Fibroblast of lung (primary cell): ENCODE measurements around the gene ESPN. TPM values are rescaled to one million over a fixed set of nuclear protein-coding genes. Genes with fewer than 3 reads are reported as not detected.

Source experiments
- DNase-seq, 2 donors: peaks; one replicate each; pipeline versions ENCODE4 v3.0.0 to v3.0.0-alpha.2; 2010; ENCODE audit warnings: low read depth in 2 of 2
- H2AFZ ChIP-seq: 2 replicates; pipeline ENCODE4 v1.5.1; 2012; ENCODE audit warnings: low read length, control low read depth, inconsistent platforms
- H3K27ac ChIP-seq: 2 replicates; pipeline ENCODE4 v1.5.1; 2011; ENCODE audit warnings: low read length, control low read depth; ENCODE audit not compliant: insufficient read depth
- H3K27me3 ChIP-seq: 2 replicates; pipeline ENCODE4 v1.5.1; 2011; ENCODE audit warnings: mild to moderate bottlenecking, low read length; ENCODE audit not compliant: control insufficient read depth, insufficient read depth
- H3K36me3 ChIP-seq: 2 replicates; pipeline ENCODE4 v1.5.1; 2011; ENCODE audit warnings: low read length; ENCODE audit not compliant: control insufficient read depth, insufficient read depth
- H3K4me1 ChIP-seq: 2 replicates; pipeline ENCODE4 v1.5.1; 2011; ENCODE audit warnings: low read length; ENCODE audit not compliant: control insufficient read depth, insufficient read depth; ENCODE audit errors: extremely low read depth
- H3K4me2 ChIP-seq: 2 replicates; pipeline ENCODE4 v1.5.1; 2011; ENCODE audit warnings: low read length, control low read depth; ENCODE audit not compliant: insufficient read depth; ENCODE audit errors: extremely low read depth
- H3K4me3 ChIP-seq, 4 experiments: fragments of 200-600 bp in 1 of 4; sonication (generic) in 1 of 4; replicated peaks in 1 of 4; 2 replicates each; pipeline ENCODE4 v1.5.1; 2011 to 2016; ENCODE audit warnings: low read length in 4 of 4, low read depth in 3 of 4, mild to moderate bottlenecking in 3 of 4, control low read depth in 2 of 4, inconsistent platforms in 1 of 4, mixed read lengths in 1 of 4; ENCODE audit not compliant: insufficient read depth in 1 of 4; ENCODE audit errors: control extremely low read depth in 1 of 4
- H3K79me2 ChIP-seq: 2 replicates; pipeline ENCODE4 v1.5.1; 2012; ENCODE audit warnings: mild to moderate bottlenecking, low read length, inconsistent platforms; ENCODE audit not compliant: control insufficient read depth, insufficient read depth
- H3K9ac ChIP-seq: 2 replicates; pipeline ENCODE4 v1.5.1; 2011; ENCODE audit warnings: mild to moderate bottlenecking, low read length, control low read depth; ENCODE audit not compliant: insufficient read depth
- H3K9me3 ChIP-seq: 2 replicates; pipeline ENCODE4 v1.5.1; 2012; ENCODE audit warnings: low read depth, low read length; ENCODE audit not compliant: control insufficient read depth, insufficient read depth
- H4K20me1 ChIP-seq: 2 replicates; pipeline ENCODE4 v1.5.1; 2011; ENCODE audit warnings: low read length; ENCODE audit not compliant: control insufficient read depth, insufficient read depth; ENCODE audit errors: extremely low read depth
- EZH2 ChIP-seq: IDR thresholded peaks from 2 replicates; pipeline ENCODE4 v1.5.1; 2012; ENCODE audit warnings: low read length, control low read depth, mild to moderate bottlenecking; ENCODE audit errors: missing control alignments
- polyA plus RNA-seq, 2 donors: library from polyadenylated mRNA; depleted of rRNA in 1 of 2; stranded (reverse) in 1 of 2; unstranded in 1 of 2; fragments of >200 nt; gene quantifications; 2 replicates each; pipeline ENCODE4 v1.2.1, GENCODE V29; 2011 to 2012; ENCODE audit warnings: missing spikeins in 1 of 2
- total RNA-seq: library from RNA; depleted of rRNA; stranded (reverse); fragments of >200 nt; gene quantifications from 2 replicates; pipeline ENCODE4 v1.2.1, GENCODE V29; 2014
- TF ChIP-seq, protein P1 (sequence below), 2 donors: IDR thresholded peaks in 1 of 2; conservative IDR thresholded peaks in 1 of 2; 1 replicate in 1 of 2; 2 replicates in 1 of 2; pipeline ENCODE4 v1.5.1; 2011 to 2012; ENCODE audit warnings: low read length in 2 of 2, control low read depth in 1 of 2, inconsistent platforms in 1 of 2, low read depth in 1 of 2, mild to moderate bottlenecking in 1 of 2

Gene ESPN
- total and polyA plus RNA-seq, 2 donors (not counting 1 experiment from before 2014, with no cell fraction given): not detected

DNA sequence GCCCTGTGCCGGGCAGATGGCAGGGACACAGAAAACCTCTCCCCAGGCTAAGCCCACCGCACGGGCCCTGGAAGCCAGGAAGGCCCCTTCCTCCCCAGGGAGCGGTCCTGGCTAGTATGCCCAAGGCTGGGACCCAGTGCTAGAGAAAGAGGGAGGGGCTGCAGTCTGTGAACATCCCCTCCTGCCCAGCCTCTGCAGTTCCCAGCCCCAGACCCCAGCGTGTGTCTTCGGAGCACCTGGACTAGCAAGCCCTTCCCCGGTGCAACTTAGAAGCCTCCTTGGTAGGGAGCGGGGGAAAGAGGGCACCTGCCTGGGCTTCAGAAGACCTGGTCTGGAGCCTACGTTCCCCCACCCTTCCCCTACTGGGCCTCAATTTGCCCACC lies 64.8 kb downstream of the ESPN start:
- Histone ChIP-seq H3K27me3 (peaks cover 9% of the 10 kb centered on the region), H3K36me3 (no peaks in the 10 kb centered on the region), H3K79me2 (no peaks in the 10 kb centered on the region), H3K9ac (no peak overlapping the region), H3K4me3 (no peak overlapping the region), H3K9me3 (no peaks in the 10 kb centered on the region), H3K27ac (no peak overlapping the region), H3K4me1 (no peaks in the 10 kb centered on the region), H2AFZ (no peak overlapping the region), H4K20me1 (no peaks in the 10 kb centered on the region), H3K4me2 (no peak overlapping the region)
- no peak for DNase-seq
- TF ChIP-seq, protein P1, sequence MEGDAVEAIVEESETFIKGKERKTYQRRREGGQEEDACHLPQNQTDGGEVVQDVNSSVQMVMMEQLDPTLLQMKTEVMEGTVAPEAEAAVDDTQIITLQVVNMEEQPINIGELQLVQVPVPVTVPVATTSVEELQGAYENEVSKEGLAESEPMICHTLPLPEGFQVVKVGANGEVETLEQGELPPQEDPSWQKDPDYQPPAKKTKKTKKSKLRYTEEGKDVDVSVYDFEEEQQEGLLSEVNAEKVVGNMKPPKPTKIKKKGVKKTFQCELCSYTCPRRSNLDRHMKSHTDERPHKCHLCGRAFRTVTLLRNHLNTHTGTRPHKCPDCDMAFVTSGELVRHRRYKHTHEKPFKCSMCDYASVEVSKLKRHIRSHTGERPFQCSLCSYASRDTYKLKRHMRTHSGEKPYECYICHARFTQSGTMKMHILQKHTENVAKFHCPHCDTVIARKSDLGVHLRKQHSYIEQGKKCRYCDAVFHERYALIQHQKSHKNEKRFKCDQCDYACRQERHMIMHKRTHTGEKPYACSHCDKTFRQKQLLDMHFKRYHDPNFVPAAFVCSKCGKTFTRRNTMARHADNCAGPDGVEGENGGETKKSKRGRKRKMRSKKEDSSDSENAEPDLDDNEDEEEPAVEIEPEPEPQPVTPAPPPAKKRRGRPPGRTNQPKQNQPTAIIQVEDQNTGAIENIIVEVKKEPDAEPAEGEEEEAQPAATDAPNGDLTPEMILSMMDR (conservative IDR thresholded peaks at IDR 0.05 in 1 of 2, IDR thresholded peaks at IDR 0.05 in 1 of 2; ENCODE audit: low read depth in 1 of 2, low read length in 2 of 2): no peak
- TF ChIP-seq EZH2: no peak

- Histone ChIP-seq H3K4me3 (peak overlapping the region; percentile 64 to 88 (median 77)), H4K20me1 (no peaks in the 10 kb centered on the region), H3K9me3 (no peaks in the 10 kb centered on the region), H3K4me1 (no peaks in the 10 kb centered on the region), H3K36me3 (no peaks in the 10 kb centered on the region), H3K4me2 (peak overlapping the region; percentile 92), H3K9ac (no peak overlapping the region), H3K27me3 (peaks cover 5% of the 10 kb centered on the region), H2AFZ (peak overlapping the region; percentile 71), H3K27ac (no peak overlapping the region), H3K79me2 (no peaks in the 10 kb centered on the region)
- TF ChIP-seq EZH2: no peak
- TF ChIP-seq, protein P1 (conservative IDR thresholded peaks at IDR 0.05 in 1 of 2, IDR thresholded peaks at IDR 0.05 in 1 of 2; ENCODE audit: low read depth in 1 of 2, low read length in 2 of 2): peak; percentile 75 to 85
- peak; percentile 61 to 70 for DNase-seq
Measured at GRCh38 chr1:6489799-6490180, 65.2 kb downstream of the ESPN start.

DNA sequence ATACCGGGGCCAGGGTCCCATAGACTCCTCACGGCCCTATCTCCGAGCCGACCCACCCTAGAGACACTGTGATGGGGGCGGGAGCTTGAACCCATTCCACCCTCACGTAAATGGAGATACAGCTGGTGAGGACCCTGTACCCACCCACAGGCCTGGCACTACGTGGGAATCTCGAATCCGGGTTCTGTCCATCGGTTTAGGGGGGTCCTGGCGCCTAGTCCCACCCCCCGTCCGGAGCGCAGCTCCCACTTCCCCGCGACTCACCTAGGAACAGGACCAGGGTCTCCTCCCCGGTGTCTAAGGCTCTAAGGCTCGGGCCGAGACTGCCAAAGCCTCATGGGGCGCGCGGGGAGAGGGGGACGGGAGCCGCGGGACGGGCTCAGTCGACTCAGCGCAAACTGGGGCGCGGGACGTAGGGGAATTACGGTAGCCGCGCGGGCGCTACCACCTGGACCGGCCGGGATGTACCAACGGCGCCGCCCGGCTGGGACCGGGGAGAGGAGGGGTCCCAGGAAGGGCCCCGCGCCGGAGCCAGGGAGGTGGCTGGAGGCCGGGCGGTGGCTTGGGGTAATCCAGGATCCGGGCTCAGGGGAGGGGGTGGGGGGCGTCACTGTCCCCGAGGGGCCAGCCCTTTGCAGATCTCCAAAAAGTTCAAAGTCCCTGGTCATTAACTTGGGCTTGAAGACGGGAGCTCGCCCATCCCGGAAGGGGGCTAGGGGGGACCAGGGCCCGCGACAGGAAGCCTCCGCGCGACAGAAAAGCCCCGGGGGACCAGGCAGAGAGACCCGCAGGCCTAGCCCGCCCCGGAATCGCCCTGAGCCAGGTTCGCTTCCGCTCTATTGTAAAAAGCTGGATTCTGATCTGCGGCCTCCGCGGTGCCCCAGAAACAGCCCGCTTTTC lies 65.9 kb downstream of the ESPN start:
- no peak for TF ChIP-seq EZH2
- TF ChIP-seq, protein P1 (conservative IDR thresholded peaks at IDR 0.05 in 1 of 2, IDR thresholded peaks at IDR 0.05 in 1 of 2; ENCODE audit: low read depth in 1 of 2, low read length in 2 of 2): no peak
- no peaks in the 10 kb centered on the region for H3K9me3 ChIP-seq
- H3K79me2 ChIP-seq: no peaks in the 10 kb centered on the region
- peak overlapping the region; percentile 71 for H2AFZ ChIP-seq
- no peaks in the 10 kb centered on the region for H4K20me1 ChIP-seq
- peak overlapping the region; percentile 92 for H3K4me2 ChIP-seq
- H3K4me3 ChIP-seq: peak overlapping the region; percentile 64 to 88 (median 77)
- no peaks in the 10 kb centered on the region for H3K4me1 ChIP-seq
- H3K27me3 ChIP-seq: peaks cover 3% of the 10 kb centered on the region
- no peaks in the 10 kb centered on the region for H3K36me3 ChIP-seq
- H3K27ac ChIP-seq: peak overlapping the region; percentile 38
- H3K9ac ChIP-seq: peak overlapping the region; percentile 53
- DNase-seq: peak; percentile 76 to 81
